Ovary (tissue), 9 donors: Measurements from ENCODE around the gene PGBD5. TPM values are rescaled to one million over a fixed set of nuclear protein-coding genes. Genes with fewer than 3 reads are reported as not detected.
"Not testable (repeated sequence)": the region's sequence is repeated elsewhere in the genome, so short reads cannot be mapped to it uniquely, and the experiment has no call there.

Source experiments
- DNase-seq, 5 donors: peaks; one replicate each; pipeline ENCODE4 v3.0.0-alpha.2; 2019 to 2020
- H3K27ac ChIP-seq, 2 donors: fragments of 200-600 bp; one replicate each; pipeline versions ENCODE4 v1.5.1 to v1.8.0; 2019 to 2022
- H3K27me3 ChIP-seq: fragments of 200-600 bp; one replicate; pipeline ENCODE4 v1.8.0; 2022
- H3K36me3 ChIP-seq: fragments of 200-600 bp; sonication (generic); one replicate; pipeline ENCODE4 v1.5.1; 2019
- H3K4me1 ChIP-seq: one replicate; pipeline ENCODE4 v1.8.1; 2013; ENCODE audit warnings: mild to moderate bottlenecking, moderate library complexity; ENCODE audit not compliant: insufficient read depth
- H3K4me3 ChIP-seq: fragments of 200-600 bp; sonication (generic); one replicate; pipeline ENCODE4 v1.5.1; 2017
- H3K9me3 ChIP-seq, 2 donors: fragments of 200-600 bp in 1 of 2; sonication (generic) in 1 of 2; one replicate each; pipeline versions ENCODE4 v1.5.1 to v1.8.1; 2013 to 2019; ENCODE audit warnings: mild to moderate bottlenecking in 1 of 2, moderate library complexity in 1 of 2
- EP300 ChIP-seq: sonication (generic); formaldehyde crosslinking; IDR thresholded peaks from one replicate; pipeline ENCODE4 v1.6.1; 2017; ENCODE audit warnings: antibody characterized with exemption
- POLR2A ChIP-seq: fragments of 450-650 bp; IDR thresholded peaks from one replicate; pipeline ENCODE4 v1.6.1; 2017; ENCODE audit warnings: antibody characterized with exemption, mild to moderate bottlenecking, moderate library complexity
- WGBS, 3 donors: extraction: QIAGEN DNeasy Blood & Tissue Kit in 1 of 3; methylation state at CpG; one replicate each; pipeline versions ENCODE4 v1.1.5 to v1.1.7; 2013 to 2017; 5-methylcytosine and 5-hydroxymethylcytosine counted together
- intact Hi-C, 4 donors: fragments of 100-400 bp; cut with DNase I; formaldehyde crosslinking; loops; one replicate each; pipeline versions ENCODE4 v1.11.0 to v1.15.1; 2022 to 2023
- polyA plus RNA-seq, 2 donors: library from polyadenylated mRNA; stranded (reverse); fragments of 200-250 nt in 1 of 2; fragments of 350-450 nt in 1 of 2; fragmentation: Illumina TruSeq in 1 of 2; extraction: RNeasy Lipid Tissue Mini Kit (QIAGEN cat#74804) in 1 of 2; gene quantifications; one replicate each; pipeline ENCODE4 v1.2.3, GENCODE V29; 2013 to 2014
- total RNA-seq, 7 donors: library from RNA; depleted of rRNA in 2 of 7; stranded (reverse); fragments of >200 nt in 2 of 7; fragmentation: NEBNext Ultra II Directional in 3 of 7; extraction: Animal tissue kit (Norgen Biotek cat#: 25700) in 3 of 7; gene quantifications; one replicate each; pipeline versions ENCODE4 v1.1.0 to v1.2.4, GENCODE V29; 2016 to 2023
- TF ChIP-seq, protein P1 (sequence below), 3 donors: fragments of 450-650 bp in 2 of 3; fragments of 200-600 bp in 1 of 3; IDR thresholded peaks; one replicate each; pipeline versions ENCODE4 v1.5.1 to v1.8.0; 2016 to 2022; ENCODE audit warnings: antibody characterized with exemption in 3 of 3, mild to moderate bottlenecking in 1 of 3
- donor health status: DM: no; HTN: no; CAD: no; lungs with moderate emphysema.
- donor health status: DM: no; HTN: no; CAD: no.
- donor health status: Bipolar disorder and iron deficiency.
- donor health status: DM: yes; HTN: yes; CAD: no.
- donor health status: DM: no; HTN: no; CAD: no.
- donor health status: DM: yes; HTN: yes; CAD: no.

PGBD5 gene
- total and polyA plus RNA-seq, 9 donors, result 0.12 to 2.6 (median 1.1) TPM

DNA sequence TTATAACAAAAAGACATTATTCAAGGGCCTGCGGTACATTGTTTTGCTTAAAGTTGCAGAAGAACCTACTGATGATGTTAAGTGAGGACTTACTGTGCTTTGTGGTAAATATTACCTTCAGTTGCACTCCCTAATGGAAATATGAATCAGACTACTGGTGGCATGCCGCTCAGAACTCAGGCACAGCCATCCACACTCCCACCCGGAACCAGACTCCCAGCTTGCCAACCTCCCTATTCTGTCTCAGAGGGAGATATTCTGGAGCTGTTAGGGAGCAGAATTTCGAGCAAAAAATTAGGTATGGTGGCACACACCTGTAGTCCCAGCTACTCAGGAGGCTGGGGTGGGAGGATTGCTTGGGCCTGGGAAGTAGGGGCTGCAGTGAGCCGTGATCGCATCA is 13.1 kb downstream of the PGBD5 start:
- H3K27me3 ChIP-seq, result no peaks in the 10 kb centered on the region
- no peaks in the 10 kb centered on the region for H3K9me3 ChIP-seq
- intact Hi-C loops, result no loop called here
- no peak for DNase-seq
- no peak overlapping the region for H3K27ac ChIP-seq
- no peak overlapping the region for H3K4me3 ChIP-seq
- no peaks in the 10 kb centered on the region for H3K4me1 ChIP-seq
- WGBS, 3 donors, result 87 to 91% (median 89%) methylated on average over 6 of the region's 6 CpGs
- no peaks in the 10 kb centered on the region for H3K36me3 ChIP-seq
- no peak for TF ChIP-seq POLR2A
- TF ChIP-seq EP300, result no peak
- TF ChIP-seq, protein P1, sequence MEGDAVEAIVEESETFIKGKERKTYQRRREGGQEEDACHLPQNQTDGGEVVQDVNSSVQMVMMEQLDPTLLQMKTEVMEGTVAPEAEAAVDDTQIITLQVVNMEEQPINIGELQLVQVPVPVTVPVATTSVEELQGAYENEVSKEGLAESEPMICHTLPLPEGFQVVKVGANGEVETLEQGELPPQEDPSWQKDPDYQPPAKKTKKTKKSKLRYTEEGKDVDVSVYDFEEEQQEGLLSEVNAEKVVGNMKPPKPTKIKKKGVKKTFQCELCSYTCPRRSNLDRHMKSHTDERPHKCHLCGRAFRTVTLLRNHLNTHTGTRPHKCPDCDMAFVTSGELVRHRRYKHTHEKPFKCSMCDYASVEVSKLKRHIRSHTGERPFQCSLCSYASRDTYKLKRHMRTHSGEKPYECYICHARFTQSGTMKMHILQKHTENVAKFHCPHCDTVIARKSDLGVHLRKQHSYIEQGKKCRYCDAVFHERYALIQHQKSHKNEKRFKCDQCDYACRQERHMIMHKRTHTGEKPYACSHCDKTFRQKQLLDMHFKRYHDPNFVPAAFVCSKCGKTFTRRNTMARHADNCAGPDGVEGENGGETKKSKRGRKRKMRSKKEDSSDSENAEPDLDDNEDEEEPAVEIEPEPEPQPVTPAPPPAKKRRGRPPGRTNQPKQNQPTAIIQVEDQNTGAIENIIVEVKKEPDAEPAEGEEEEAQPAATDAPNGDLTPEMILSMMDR (IDR thresholded peaks at IDR 0.05), result no peak

- 61 to 69% (median 68%) methylated on average over 2 of the region's 2 CpGs for WGBS, 3 donors
- DNase-seq, result no peak
- Histone ChIP-seq H3K4me3 (no peak overlapping the region), H3K27ac (no peak overlapping the region), H3K4me1 (no peaks in the 10 kb centered on the region), H3K9me3 (no peaks in the 10 kb centered on the region), H3K27me3 (no peaks in the 10 kb centered on the region), H3K36me3 (no peaks in the 10 kb centered on the region)
- TF ChIP-seq EP300 (no peak), POLR2A (no peak)
- TF ChIP-seq, protein P1 (IDR thresholded peaks at IDR 0.05), result no peak
- intact Hi-C loops, result no loop called here
Observed at GRCh38 chr1:230408971-230409370, 17.2 kb downstream of the PGBD5 start.

- Histone ChIP-seq H3K4me3 (no peak overlapping the region), H3K36me3 (no peaks in the 10 kb centered on the region), H3K9me3 (no peaks in the 10 kb centered on the region), H3K27me3 (no peaks in the 10 kb centered on the region), H3K27ac (no peak overlapping the region), H3K4me1 (no peaks in the 10 kb centered on the region)
- WGBS, 3 donors, result 53 to 77% (median 70%) methylated on average over 2 of the region's 2 CpGs
- no peak for DNase-seq
- no peak for TF ChIP-seq EP300
- TF ChIP-seq, protein P1 (IDR thresholded peaks at IDR 0.05), result no peak
- no peak for TF ChIP-seq POLR2A
- intact Hi-C loops, result no loop called here
Observed at GRCh38 chr1:230407351-230407750, 18.8 kb downstream of the PGBD5 start.

DNA sequence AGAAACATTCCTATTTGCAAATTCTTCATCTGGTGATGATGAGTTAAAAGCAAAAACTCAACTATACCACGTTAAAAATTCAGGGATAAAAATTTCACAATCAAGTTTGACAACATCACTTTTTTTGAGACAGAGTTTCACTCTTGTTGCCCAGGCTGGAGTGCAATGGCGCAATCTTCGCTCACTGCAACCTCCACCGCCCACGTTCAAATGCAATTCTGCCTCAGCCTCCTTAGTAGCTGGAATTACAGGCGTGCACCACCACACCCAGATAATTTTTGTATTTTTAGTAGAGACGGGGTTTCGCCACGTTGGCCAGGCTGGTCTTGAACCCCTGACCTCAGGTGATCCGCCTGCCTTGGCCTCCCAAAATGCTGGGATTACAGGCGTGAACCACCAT is 19.4 kb downstream of the PGBD5 start:
- H3K4me1 ChIP-seq, H3K27me3 ChIP-seq, intact Hi-C loops, DNase-seq, H3K4me3 ChIP-seq, H3K9me3 ChIP-seq, H3K36me3 ChIP-seq, H3K27ac ChIP-seq: not testable (repeated sequence)
- WGBS, 3 donors, result 82 to 87% (median 86%) methylated on average over 11 of the region's 11 CpGs

DNA sequence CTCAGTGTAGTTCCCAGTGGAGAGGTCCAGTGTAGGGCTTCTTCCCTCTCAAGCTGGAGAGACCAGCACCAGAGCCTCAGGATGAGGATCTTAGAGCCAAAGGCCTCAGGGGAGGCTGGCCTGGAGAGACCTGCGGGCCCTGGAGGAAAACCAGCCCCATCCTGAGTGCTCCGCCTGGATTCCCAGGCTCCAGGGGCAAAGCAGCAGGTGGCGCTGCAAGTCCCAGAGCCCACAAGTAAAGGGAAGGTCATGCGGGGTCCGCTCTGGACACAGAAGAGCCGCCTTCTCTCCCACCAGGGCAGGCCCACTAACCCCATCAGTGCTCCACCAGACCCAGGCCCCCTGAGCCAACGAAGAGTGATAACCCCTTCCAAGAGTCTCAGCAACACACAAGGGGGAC is 22.7 kb downstream of the PGBD5 start:
- no peak for DNase-seq
- H3K36me3 ChIP-seq, result no peaks in the 10 kb centered on the region
- H3K9me3 ChIP-seq, result no peaks in the 10 kb centered on the region
- H3K4me3 ChIP-seq, result no peak overlapping the region
- intact Hi-C loops, result no loop called here
- no peaks in the 10 kb centered on the region for H3K4me1 ChIP-seq
- WGBS, 3 donors, result 87 to 92% (median 92%) methylated on average over 7 of the region's 7 CpGs
- TF ChIP-seq EP300, result no peak
- TF ChIP-seq, protein P1 (IDR thresholded peaks at IDR 0.05), result no peak
- no peak for TF ChIP-seq POLR2A
- no peaks in the 10 kb centered on the region for H3K27me3 ChIP-seq
- H3K27ac ChIP-seq, result no peak overlapping the region
